Renal cortical epithelial cell (primary cell): Measurements from ENCODE around the gene MRPL55. TPM values are rescaled to one million over a fixed set of nuclear protein-coding genes. Genes with fewer than 3 reads are reported as not detected.

Experiments used
- DNase-seq: peaks from one replicate; pipeline ENCODE4 v3.0.0-alpha.2; 2011; ENCODE audit warnings: low read depth
- total RNA-seq: library from RNA; depleted of rRNA; stranded (reverse); fragments of >200 nt; gene quantifications from 2 replicates; pipeline ENCODE4 v1.2.3, GENCODE V29; 2014

The MRPL55 gene
- 36.3 and 62.9 TPM in 2 replicates for total RNA-seq

DNA sequence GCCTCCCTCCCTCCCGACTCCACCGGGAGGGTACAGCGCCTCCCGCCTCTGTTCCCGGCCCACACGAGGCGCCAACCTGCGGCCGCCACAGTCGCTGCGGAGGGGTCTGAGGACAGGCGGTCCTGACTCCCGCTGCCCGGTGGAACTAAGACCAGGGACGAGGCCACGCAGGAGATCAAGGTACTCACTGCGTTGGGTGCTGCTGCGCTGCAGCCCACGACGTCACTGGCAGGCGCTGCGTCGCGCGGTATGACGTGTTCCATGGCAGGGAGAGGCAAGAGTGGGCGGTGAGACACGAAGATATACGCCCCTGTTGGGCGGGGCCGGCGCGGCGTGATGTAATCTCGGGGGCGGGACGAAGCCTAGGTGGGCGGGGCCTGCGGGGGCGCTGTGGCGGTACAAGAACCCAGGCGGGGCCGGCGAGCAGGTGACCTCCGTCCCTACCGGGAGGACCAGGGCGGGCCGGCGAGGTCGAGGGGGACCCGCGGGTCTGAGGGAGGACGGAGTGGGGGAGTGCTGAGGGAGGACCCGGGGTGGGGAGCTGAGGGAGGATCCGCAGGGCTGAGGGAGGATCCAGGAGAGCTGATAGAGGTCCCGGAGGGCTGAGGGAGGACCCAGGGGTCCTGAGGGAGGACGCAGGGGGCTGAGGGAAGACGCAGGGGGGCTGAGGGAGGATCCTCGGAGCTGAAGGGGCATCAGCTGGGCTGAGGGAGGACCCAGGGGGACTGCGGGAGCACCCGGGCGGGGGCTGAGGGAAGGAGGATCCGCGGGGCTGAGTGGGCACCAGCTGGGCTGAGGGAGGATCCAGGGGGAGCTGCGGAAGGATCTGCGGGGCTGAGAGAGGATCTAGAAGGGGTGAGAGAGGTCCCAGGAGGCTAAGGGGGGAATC is at the start of gene MRPL55:
Gene MRPL55 (minus strand): TSS at position 227 of the 889 bp plus-strand sequence. CDS start 1,039 bp downstream, outside the sequence.
- DNase-seq = peak; percentile 87

DNA sequence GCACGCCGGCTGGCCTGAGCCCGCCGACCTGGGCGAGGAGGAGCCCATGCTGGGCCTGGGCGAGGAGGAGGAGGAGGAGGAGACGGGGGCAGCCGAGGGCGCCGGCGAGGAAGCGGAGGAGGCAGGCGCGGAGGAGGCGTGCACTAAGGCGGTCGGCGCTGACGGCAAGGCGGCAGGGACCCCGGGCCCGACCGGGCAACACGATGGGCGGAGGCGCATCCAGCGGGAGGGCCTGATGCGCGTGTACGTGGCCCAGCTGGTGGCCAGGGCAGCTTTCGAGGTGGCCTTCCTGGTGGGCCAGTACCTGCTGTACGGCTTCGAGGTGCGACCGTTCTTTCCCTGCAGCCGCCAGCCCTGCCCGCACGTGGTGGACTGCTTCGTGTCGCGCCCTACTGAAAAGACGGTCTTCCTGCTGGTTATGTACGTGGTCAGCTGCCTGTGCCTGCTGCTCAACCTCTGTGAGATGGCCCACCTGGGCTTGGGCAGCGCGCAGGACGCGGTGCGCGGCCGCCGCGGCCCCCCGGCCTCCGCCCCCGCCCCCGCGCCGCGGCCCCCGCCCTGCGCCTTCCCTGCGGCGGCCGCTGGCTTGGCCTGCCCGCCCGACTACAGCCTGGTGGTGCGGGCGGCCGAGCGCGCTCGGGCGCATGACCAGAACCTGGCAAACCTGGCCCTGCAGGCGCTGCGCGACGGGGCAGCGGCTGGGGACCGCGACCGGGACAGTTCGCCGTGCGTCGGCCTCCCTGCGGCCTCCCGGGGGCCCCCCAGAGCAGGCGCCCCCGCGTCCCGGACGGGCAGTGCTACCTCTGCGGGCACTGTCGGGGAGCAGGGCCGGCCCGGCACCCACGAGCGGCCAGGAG is 49.3 kb upstream of the MRPL55 start:
- DNase-seq = no peak

DNA sequence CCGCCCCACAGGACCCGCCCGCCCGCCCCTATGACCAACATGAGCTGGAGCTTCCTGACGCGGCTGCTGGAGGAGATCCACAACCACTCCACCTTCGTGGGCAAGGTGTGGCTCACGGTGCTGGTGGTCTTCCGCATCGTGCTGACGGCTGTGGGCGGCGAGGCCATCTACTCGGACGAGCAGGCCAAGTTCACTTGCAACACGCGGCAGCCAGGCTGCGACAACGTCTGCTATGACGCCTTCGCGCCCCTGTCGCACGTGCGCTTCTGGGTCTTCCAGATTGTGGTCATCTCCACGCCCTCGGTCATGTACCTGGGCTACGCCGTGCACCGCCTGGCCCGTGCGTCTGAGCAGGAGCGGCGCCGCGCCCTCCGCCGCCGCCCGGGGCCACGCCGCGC is 48.6 kb upstream of the MRPL55 start:
- no peak for DNase-seq

DNA sequence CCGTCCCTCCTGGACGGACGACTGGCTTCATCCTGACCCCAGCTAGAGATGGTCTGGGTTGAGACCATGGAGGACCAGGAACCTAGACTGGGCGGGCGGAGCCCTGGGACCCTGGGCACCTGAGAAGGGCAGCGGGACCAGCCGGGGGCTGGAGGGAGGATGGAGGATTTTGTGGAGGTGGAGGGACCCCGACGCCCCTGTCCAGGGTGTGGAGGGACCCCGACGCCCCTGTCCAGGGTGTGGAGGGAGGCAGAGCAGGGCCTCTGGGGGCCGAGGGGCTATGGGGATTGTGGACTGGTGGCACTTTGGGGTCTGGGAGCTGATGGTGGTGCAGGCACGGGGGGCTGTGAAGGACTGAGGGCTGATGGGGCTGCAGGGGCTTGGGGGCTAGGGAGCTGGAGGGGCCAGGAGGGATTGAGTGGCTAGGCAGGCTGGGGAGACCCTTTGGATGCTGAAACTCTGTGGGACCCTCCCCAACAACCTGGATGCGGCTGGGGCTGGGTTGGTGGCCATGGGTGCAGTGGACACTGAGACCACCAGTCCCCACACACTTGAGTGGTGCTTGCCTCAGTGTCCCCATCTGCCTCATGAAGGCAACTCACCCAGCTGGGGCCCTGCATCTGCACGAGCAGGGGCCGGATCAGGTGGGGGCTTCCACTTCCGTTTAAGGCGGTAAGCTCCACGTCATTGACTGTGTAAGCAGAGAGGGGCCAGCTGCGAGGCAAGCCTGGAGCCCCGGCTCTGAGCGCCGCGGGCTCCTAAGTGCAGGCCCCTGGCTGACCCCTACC is 48.0 kb upstream of the MRPL55 start:
- no peak for DNase-seq

GRCh38 chr1:228156515-228156881 is 47.4 kb upstream of the MRPL55 start:
- no peak for DNase-seq

GRCh38 chr1:228155596-228156514 is 46.8 kb upstream of the MRPL55 start:
- no peak for DNase-seq

DNA sequence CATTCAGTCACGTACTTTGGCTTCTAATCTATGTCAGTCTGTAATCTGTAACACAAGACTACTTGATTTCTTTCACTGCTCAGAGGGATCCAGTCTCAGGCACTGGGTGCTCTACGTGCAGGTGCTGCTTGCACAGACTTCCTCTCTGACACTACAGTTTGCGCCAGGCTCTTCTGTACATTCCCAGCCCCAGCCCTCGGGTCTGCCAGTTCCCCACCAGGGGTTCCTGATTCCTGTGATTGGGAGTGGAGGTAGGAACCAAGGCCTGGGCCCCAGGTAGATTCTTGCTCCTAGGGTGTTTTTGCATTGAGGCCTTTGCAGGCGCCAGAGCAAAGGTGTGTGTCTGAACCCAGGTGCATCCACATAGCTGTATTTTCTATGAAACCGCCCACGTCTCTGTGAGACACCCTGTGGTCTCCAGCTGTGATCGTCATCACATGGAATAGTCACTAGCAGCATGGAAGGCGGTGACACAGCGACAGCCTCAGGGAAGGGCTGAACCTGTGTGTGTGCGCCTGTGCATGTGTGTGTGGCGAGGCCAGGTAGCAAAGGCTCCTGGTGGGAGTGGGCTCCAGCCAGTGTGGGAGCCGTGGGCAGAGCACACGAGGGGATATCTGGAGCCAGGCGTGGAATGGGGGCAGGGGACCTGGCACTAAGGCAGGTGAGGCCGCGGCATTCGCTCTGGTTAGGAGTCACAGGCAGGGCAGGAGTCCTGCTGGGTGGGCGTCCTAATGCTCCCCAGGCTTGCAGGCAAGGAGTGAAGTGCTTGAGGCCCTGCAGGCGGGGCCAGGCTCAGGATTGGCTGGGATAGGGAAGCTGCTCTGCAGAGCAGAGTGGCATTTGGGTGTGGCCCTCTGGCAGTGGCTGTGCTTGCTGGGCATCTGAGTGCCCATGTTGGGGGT is 45.8 kb upstream of the MRPL55 start:
- no peak for DNase-seq

GRCh38 chr1:228154021-228154669 is 45.0 kb upstream of the MRPL55 start:
- no peak for DNase-seq

DNA sequence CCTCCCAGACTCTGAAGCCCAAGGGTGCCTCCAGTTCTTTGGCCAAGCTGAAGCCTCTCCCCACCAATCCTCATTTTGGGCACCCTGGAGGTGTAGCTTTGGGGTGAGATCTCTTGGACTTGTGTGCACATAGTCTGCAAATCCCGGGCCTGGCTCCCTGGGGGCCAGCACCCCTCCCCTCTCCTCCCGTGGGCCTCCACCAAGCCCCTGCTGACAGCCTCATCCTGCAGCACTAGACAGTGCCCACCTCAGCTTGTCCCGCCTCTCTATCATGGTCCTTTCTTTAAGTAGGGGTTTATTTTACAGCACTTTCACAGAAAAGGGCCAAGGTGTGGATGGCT is 43.8 kb upstream of the MRPL55 start:
- no peak for DNase-seq

- no peak for DNase-seq
Observed at GRCh38 chr1:228152097-228152917, 43.2 kb upstream of the MRPL55 start.

DNA sequence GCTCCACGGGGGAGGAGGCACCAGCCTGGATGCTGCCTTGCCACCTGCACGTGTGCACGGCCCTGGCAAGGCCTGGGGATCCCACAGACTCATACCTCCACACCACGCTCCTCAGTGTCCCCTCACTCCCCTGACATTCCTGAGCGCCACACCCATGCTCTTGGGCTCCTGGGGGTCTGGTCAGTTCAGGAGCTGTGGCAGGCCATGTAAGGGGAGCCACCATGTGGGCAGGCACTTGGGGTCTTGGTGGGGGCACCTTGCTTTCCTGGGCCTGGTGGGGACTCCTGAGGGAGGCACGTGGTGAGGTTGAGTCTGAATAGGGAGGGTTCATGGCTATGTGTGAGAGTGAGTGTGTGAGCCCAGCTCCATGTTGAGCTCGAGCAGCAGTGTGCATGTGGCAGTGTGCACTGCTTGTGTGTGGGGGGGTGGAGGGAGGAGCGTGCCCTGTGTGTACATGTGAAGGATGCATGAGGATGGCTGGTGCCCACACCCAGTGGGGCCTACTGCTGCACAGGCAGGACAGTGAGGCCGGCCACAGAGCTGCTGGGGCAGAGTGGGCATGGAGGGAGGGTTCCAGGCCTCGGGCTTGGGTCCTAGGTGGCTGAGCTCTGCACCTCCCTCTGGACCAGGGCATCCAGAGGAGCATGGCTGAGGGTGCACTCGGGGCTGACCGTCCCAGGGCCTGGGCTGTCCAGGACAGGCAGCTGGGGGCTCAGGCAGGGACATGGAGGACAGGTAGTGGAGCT is 42.3 kb upstream of the MRPL55 start:
- no peak for DNase-seq

DNA sequence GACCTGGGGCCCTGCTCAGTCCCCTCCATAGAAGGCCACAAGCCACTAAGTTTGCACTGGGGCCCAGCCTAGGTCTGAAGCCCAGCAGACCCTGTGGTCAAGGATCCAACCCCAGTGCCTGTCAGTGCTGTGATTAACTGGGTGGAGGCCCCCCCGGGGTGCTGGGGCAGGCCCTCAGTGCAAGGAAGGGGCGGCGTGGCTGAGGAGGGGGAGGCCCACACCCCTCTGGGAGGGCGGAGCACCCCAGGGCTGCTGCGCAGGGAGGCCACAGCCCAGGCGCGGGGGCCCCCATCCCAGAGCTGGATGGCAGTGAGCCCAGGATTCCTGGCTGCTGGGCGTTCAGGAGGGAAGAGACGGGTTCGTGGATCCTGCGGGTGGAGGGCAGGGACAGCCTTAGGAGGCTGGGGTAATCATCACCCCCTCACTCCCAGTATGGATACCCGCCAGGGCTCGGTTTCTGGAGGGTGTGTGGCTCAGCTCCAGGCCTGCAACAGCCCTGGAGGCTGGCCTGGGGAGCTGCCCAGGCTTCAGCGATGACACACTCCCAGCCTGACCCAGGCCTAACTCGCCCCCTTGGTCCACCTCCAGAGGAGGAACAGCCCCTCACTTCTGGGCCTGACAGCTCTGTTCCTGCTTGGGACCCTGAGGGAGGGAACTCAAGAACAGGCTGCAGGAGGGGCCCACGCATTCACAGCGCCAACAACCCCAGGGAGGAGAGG is 41.5 kb upstream of the MRPL55 start:
- DNase-seq = no peak

DNA sequence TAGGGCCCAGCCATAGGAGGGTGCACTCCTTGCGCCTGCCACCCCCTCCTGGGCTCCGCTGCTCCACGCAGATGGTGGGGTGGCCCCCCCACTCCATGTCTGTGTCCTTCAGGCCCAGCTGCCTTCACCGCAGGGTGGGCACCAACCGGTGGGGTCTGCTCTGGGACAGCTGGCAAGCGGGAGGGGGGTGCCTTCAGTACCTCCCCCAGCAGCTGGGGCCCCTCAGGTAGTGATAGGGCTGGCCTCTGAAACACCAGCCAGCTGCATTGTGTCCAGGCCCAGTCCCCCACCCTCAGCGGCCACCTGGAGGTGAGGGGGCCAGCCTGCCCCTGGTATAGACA is 41.0 kb upstream of the MRPL55 start:
- DNase-seq = no peak

GRCh38 chr1:228149406-228150119 is 40.5 kb upstream of the MRPL55 start, which contains the start of gene GJC2:
GJC2 (plus strand) TSS chr1:228149930; CDS start chr1:228157759, 7,829 bp downstream.
- no peak for DNase-seq

DNA sequence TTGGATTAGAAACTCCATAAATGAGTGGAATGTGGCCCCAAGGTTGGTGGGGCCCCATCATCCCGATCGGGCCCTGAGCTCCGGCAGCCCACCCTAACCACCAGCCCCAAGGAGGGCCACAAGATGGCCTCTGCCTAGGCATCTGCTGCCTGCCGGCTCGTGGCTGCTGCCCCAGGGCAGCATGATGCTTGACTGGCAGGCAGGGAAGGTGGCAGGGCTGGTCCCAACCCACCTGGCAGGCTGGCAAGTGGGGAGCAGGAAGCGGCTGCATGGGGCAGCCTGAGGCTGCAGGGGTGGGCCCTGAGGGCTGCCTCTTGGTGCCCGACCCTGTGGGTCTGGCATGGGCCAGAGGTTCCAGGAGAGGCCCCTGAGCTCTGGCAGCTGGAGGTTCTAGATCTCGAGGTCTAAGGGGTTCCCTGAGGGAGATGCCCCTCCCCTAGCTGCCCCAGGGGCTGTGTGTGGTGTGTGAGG is 39.9 kb upstream of the MRPL55 start:
- no peak for DNase-seq

GRCh38 chr1:228148196-228148861 is 39.2 kb upstream of the MRPL55 start:
- DNase-seq = no peak
